ENCODE results near the gene CTNND2.

DNA sequence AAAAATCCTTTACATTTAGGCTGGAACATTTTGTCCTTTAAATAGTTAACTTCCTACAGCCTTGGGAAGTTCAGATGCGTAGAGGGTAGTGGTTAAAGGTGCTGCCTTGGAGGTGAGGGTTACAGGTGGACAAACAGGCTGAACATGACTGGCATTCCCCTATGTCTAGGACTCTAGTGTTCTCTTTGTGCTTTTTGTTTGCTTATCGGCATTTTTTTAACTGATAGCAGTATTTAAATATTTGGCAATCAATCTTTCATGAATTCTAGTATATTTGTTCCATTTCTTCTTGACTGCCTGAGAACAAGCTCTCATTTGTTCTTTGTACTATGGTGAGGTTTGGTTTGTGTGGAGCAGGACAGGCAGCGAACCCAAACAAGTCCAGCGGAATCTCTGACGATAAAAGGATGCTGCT, 307.6 kb downstream of the CTNND2 start:
- TF ChIP-seq ARNT (IDR thresholded peaks at IDR 0.05) (no peak), LEF1 (IDR thresholded peaks at IDR 0.05; ENCODE audit: borderline replicate concordance) (no peak), BHLHE40 (IDR thresholded peaks at IDR 0.05; ENCODE audit: borderline replicate concordance) (no peak), FOXM1 (IDR thresholded peaks at IDR 0.05; ENCODE audit: borderline replicate concordance) (no peak), ZNF384 (IDR thresholded peaks at IDR 0.05) (no peak), HDGF (IDR thresholded peaks at IDR 0.05; ENCODE audit: borderline replicate concordance) (no peak), PKNOX1 (IDR thresholded peaks at IDR 0.05) (no peak), SP1 (IDR thresholded peaks at IDR 0.05) (no peak), CTBP1 (IDR thresholded peaks at IDR 0.05; ENCODE audit: borderline replicate concordance) (no peak), ELF4 (IDR thresholded peaks at IDR 0.05) (no peak), FOXA1 (IDR thresholded peaks at IDR 0.05) (no peak), NFRKB (IDR thresholded peaks at IDR 0.05) (no peak)

Measured in HEK293T (cell line).